ENCODE data around the gene ZC3H13.

ZC3H13 gene

GRCh38 chr13:46025157-46025556 lies 27.4 kb downstream of the ZC3H13 start:
- TF ChIP-seq, protein P1, sequence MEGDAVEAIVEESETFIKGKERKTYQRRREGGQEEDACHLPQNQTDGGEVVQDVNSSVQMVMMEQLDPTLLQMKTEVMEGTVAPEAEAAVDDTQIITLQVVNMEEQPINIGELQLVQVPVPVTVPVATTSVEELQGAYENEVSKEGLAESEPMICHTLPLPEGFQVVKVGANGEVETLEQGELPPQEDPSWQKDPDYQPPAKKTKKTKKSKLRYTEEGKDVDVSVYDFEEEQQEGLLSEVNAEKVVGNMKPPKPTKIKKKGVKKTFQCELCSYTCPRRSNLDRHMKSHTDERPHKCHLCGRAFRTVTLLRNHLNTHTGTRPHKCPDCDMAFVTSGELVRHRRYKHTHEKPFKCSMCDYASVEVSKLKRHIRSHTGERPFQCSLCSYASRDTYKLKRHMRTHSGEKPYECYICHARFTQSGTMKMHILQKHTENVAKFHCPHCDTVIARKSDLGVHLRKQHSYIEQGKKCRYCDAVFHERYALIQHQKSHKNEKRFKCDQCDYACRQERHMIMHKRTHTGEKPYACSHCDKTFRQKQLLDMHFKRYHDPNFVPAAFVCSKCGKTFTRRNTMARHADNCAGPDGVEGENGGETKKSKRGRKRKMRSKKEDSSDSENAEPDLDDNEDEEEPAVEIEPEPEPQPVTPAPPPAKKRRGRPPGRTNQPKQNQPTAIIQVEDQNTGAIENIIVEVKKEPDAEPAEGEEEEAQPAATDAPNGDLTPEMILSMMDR (IDR thresholded peaks at IDR 0.05; ENCODE audit: borderline replicate concordance, control extremely low read depth, extremely low read depth, insufficient read depth, missing control alignments): no peak
- in situ Hi-C loops (cut with MboI; ENCODE audit: low sequenced_read_pairs, unreplicated experiment): no loop called here
- no peak for DNase-seq (ENCODE audit: low spot score)

DNA sequence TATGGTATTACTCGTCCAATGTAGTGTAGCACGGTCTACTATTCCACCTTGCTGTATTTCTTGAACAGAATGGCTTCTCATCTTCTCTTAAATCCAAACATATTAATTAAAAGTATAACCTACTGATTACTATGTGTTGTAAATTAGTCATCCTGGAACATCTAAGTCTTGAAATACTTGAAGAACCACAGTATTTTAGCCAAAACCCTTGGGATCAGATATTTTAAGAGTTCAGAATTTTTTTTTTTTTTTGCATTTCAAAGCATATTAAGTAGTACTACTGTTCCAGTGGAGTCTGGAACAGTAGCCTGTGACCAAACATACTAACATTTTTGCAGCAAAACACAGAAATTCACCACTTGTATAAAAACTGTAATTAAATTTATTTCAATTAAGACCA lies 30.1 kb downstream of the ZC3H13 start:
- TF ChIP-seq, protein P1 (IDR thresholded peaks at IDR 0.05; ENCODE audit: borderline replicate concordance, control extremely low read depth, extremely low read depth, insufficient read depth, missing control alignments): no peak
- in situ Hi-C loops (cut with MboI; ENCODE audit: low sequenced_read_pairs, unreplicated experiment): no loop called here
- DNase-seq (ENCODE audit: low spot score): no peak

DNA sequence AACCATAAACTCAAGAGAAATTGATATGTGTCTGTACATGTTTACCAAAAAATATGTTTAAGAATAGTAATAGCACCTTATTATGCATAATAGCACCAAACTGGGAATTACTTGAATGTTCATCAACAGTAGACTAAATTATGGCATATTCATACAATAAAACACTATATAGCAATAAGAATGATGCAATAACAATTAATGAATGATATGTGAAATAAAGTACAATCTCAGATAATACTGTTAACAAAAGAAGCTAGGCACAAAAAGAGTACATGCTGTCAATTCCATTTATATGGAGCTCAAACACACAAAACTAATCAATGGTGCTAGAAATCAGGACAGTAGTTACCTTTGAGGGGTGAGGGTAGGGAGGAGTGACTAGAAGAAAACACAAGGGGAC lies 36.3 kb downstream of the ZC3H13 start:
- in situ Hi-C loops (cut with MboI; ENCODE audit: low sequenced_read_pairs, unreplicated experiment): no loop called here
- TF ChIP-seq, protein P1 (IDR thresholded peaks at IDR 0.05; ENCODE audit: borderline replicate concordance, control extremely low read depth, extremely low read depth, insufficient read depth, missing control alignments): no peak
- no peak for DNase-seq (ENCODE audit: low spot score)

- TF ChIP-seq, protein P1 (IDR thresholded peaks at IDR 0.05; ENCODE audit: borderline replicate concordance, control extremely low read depth, extremely low read depth, insufficient read depth, missing control alignments): no peak
- DNase-seq (ENCODE audit: low spot score): no peak
- in situ Hi-C loops (cut with MboI; ENCODE audit: low sequenced_read_pairs, unreplicated experiment): no loop called here
Observed at GRCh38 chr13:46015366-46015765, 37.2 kb downstream of the ZC3H13 start.

- no peak for DNase-seq (ENCODE audit: low spot score)
- TF ChIP-seq, protein P1 (IDR thresholded peaks at IDR 0.05; ENCODE audit: borderline replicate concordance, control extremely low read depth, extremely low read depth, insufficient read depth, missing control alignments): no peak
- in situ Hi-C loops (cut with MboI; ENCODE audit: low sequenced_read_pairs, unreplicated experiment): no loop called here
Observed at GRCh38 chr13:46012404-46012803, 40.1 kb downstream of the ZC3H13 start.

DNA sequence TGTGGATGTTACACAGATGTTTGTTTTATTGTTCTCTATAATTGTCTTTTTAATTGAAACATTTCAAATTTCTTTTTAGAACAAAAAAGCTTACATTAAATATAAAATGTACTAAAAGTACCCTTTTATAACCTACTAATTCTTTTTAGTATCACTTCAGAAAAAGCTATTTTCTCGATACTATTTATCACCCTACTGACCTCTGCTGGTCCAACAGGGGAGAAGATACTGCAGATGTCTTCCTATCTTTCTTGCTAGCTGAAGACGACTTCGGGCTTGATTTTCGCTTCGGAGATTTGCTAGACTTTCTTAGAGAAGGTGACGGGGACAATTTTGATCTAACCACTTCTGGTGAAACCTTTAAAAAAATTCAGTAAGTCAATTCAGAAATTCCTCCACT lies 42.4 kb downstream of the ZC3H13 start:
- TF ChIP-seq, protein P1 (IDR thresholded peaks at IDR 0.05; ENCODE audit: borderline replicate concordance, control extremely low read depth, extremely low read depth, insufficient read depth, missing control alignments): no peak
- in situ Hi-C loops (cut with MboI; ENCODE audit: low sequenced_read_pairs, unreplicated experiment): no loop called here
- no peak for DNase-seq (ENCODE audit: low spot score)

GRCh38 chr13:46008631-46009030 lies 43.9 kb downstream of the ZC3H13 start:
- DNase-seq (ENCODE audit: low spot score): no peak
- in situ Hi-C loops (cut with MboI; ENCODE audit: low sequenced_read_pairs, unreplicated experiment): no loop called here
- TF ChIP-seq, protein P1 (IDR thresholded peaks at IDR 0.05; ENCODE audit: borderline replicate concordance, control extremely low read depth, extremely low read depth, insufficient read depth, missing control alignments): no peak

All from GM13976 (cell line).